ENCODE results near the gene BARX2. TPM values are rescaled to one million over a fixed set of nuclear protein-coding genes. Genes with fewer than 3 reads are reported as not detected.
A peak's percentile ranks its signal among the peaks of the same experiment; 100 is the strongest.

The BARX2 gene
- total and polyA plus RNA-seq, 2 donors from 2014 or later: 5.2 to 6.9 TPM

- intact Hi-C loops (cut with DNase I): no loop called here
- peak in 3 of 5 donors; percentile 20 to 44 (median 26) for DNase-seq
- H3K9ac ChIP-seq (ENCODE audit: low read length in 3 of 3): no peak overlapping the region
- FAIRE-seq: no peak
- peaks cover 0 to 6% (median 5%) of the 10 kb centered on the region in 3 donors for H3K4me1 ChIP-seq (ENCODE audit: control insufficient read depth in 2 of 3, insufficient read depth in 2 of 3, low read depth in 1 of 3, low read length in 3 of 3)
- no peaks in the 10 kb centered on the region for H3K36me3 ChIP-seq (ENCODE audit: control insufficient read depth in 2 of 3, insufficient read depth in 3 of 3, low read length in 3 of 3)
- H3K27me3 ChIP-seq (ENCODE audit: control insufficient read depth, insufficient read depth, low read length): peaks cover 58% of the 10 kb centered on the region
- peak overlapping the region in 1 of 2 donors; percentile 37 for H3K27ac ChIP-seq (ENCODE audit: low read depth in 2 of 2, low read length in 2 of 2)
- H3K4me3 ChIP-seq (ENCODE audit: low read length in 3 of 3): peak overlapping the region in 2 of 3 donors; percentile 4 to 56
- no peak for TF ChIP-seq CTCF (IDR thresholded peaks at IDR 0.05; ENCODE audit: borderline replicate concordance, extremely low read depth, insufficient read depth)
- no peaks in the 10 kb centered on the region for H3K9me3 ChIP-seq (ENCODE audit: control insufficient read depth in 2 of 3, insufficient read depth in 1 of 3, low read length in 3 of 3)
Observed at GRCh38 chr11:129372609-129373488, 2.8 kb upstream of the BARX2 start.

- intact Hi-C loops (cut with DNase I): no loop called here
- peaks cover 0 to 6% (median 5%) of the 10 kb centered on the region in 3 donors for H3K4me1 ChIP-seq (ENCODE audit: control insufficient read depth in 2 of 3, insufficient read depth in 2 of 3, low read depth in 1 of 3, low read length in 3 of 3)
- H3K9me3 ChIP-seq (ENCODE audit: control insufficient read depth in 2 of 3, insufficient read depth in 1 of 3, low read length in 3 of 3): no peaks in the 10 kb centered on the region
- H3K36me3 ChIP-seq (ENCODE audit: control insufficient read depth in 2 of 3, insufficient read depth in 3 of 3, low read length in 3 of 3): no peaks in the 10 kb centered on the region
- no peak overlapping the region for H3K9ac ChIP-seq (ENCODE audit: low read length in 3 of 3)
- DNase-seq: no peak
- FAIRE-seq: no peak
- no peak for TF ChIP-seq CTCF (IDR thresholded peaks at IDR 0.05; ENCODE audit: borderline replicate concordance, extremely low read depth, insufficient read depth)
- peak overlapping the region in 1 of 2 donors; percentile 37 for H3K27ac ChIP-seq (ENCODE audit: low read depth in 2 of 2, low read length in 2 of 2)
- peaks cover 57% of the 10 kb centered on the region for H3K27me3 ChIP-seq (ENCODE audit: control insufficient read depth, insufficient read depth, low read length)
- peak overlapping the region in 2 of 3 donors; percentile 4 to 56 for H3K4me3 ChIP-seq (ENCODE audit: low read length in 3 of 3)
Observed at GRCh38 chr11:129373489-129373953, 2.1 kb upstream of the BARX2 start.

- Histone ChIP-seq H3K27ac (ENCODE audit: low read depth in 2 of 2, low read length in 2 of 2) (peak overlapping the region in 1 of 2 donors; percentile 34), H3K4me1 (ENCODE audit: control insufficient read depth in 2 of 3, insufficient read depth in 2 of 3, low read depth in 1 of 3, low read length in 3 of 3) (peaks cover 0 to 6% (median under 1%) of the 10 kb centered on the region in 3 donors), H3K36me3 (ENCODE audit: control insufficient read depth in 2 of 3, insufficient read depth in 3 of 3, low read length in 3 of 3) (no peaks in the 10 kb centered on the region), H3K9ac (ENCODE audit: low read length in 3 of 3) (peak overlapping the region in 2 of 3 donors; percentile 36 to 39), H3K9me3 (ENCODE audit: control insufficient read depth in 2 of 3, insufficient read depth in 1 of 3, low read length in 3 of 3) (no peaks in the 10 kb centered on the region), H3K4me3 (ENCODE audit: low read length in 3 of 3) (peak overlapping the region in 2 of 3 donors; percentile 30 to 56), H3K27me3 (ENCODE audit: control insufficient read depth, insufficient read depth, low read length) (peaks cover 51% of the 10 kb centered on the region)
- FAIRE-seq (no peak), DNase-seq (peak in 3 of 5 donors; percentile 26 to 43 (median 39))
- intact Hi-C loops (cut with DNase I): no loop called here
- TF ChIP-seq CTCF (IDR thresholded peaks at IDR 0.05; ENCODE audit: borderline replicate concordance, extremely low read depth, insufficient read depth): no peak
Observed at GRCh38 chr11:129374081-129374992, 1.3 kb upstream of the BARX2 start.
